ENCODE data around the gene WHRN.

The WHRN gene

DNA sequence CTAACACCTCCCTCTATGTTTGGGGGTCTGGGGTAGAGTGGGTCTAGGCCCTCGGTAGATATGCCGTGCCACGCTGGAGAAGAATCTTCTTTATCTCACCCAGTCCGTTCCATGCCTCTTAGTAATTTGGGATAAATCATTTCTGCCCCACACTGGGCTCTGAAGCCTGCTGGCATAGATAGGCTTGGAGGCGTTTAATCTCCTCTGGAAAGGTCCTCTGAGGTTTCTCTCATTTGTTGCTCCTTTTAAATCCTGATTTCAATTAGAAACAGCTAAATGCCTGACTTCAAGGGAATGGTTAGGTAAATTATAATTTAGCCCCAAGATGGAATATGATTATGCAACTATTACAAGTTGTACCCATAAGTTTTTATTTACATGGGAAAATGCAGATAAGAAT lies 59.7 kb downstream of the WHRN start:
- DNase-seq = peak; percentile 16

DNA sequence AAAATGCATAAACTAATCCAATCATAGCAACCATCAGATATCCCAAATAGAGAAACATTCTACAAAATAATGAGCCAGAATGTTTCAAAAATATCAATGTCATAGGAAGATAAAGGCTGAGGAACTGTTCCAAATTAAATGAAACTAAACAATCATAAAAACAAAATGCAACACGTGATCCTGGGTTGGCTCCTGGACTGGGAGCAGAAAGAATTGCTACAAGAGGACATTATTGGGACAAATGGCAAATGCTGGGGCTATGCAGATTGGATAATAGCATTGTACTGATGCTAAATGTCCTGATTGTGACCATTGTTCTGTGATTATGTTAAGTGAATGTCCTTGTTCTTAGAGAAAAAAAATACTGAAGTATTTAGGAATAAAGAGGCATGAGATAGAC lies 63.3 kb downstream of the WHRN start:
- no peak for DNase-seq

GRCh38 chr9:114437401-114437893 lies 67.8 kb downstream of the WHRN start:
- DNase-seq = no peak

- peak; percentile 26 for DNase-seq
These were observed 70.4 kb downstream of the WHRN start for GRCh38 chr9:114434878-114435311.

DNA sequence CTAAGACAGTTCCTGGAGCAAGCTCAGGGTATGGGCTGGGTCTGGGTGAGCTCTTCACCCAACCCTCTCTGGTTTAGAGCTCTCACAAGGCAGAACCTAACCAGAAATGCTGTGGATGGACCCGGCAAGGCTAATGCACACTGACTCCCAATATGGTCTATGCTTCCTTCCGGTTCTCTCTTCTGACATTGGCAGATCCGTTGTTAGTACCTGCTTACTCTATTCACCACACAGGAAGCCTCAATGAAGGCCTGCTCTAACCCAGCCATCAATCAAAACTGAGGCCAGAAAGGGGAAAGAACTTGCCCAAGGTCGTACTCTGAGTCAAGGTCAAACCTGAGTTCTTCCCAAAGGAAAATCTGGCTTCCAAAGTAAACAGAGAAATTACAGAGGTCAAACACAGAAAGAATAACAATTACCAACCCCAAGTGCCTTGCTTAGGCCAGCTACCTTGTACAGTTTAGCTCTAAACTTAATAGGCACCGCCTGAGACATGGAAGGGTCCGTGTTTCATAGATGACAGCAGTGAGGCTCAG lies 71.5 kb downstream of the WHRN start:
- no peak for DNase-seq

- DNase-seq = no peak
These were observed 72.2 kb downstream of the WHRN start for GRCh38 chr9:114433086-114433485.

DNA sequence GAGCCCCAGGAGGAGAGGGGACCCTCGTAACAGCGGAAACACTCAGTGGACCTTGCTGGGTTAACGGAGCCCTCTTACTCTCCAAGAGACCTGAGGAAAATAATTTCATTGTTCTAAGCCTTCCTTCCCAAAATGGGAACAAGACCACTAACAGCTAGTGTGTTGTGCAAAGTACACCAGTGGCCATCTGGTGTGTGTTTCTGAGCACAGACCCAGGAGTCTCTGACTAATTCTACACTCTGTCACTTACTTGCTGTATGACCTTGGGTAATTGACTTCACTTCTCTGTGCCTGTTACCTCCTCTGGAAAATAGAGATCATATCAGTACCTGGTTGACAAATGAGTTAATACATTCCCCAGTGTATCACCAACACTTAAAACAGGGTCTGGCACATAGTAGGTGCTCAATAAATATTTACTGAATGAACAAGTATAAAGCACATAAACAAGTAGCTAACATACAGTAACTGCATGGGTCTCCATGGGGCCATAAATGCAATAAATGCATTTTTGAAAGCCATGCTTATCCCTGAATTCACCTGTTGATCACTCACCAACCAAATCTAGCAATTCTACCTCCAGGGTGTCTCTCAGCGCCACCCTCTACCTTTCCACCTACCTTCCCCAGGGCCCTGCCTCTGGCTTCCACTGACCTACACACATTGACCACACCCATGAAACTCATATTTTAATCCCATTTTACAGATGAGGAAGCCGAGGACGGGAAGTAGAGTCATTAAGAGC lies 72.8 kb downstream of the WHRN start:
- no peak for DNase-seq

DNA sequence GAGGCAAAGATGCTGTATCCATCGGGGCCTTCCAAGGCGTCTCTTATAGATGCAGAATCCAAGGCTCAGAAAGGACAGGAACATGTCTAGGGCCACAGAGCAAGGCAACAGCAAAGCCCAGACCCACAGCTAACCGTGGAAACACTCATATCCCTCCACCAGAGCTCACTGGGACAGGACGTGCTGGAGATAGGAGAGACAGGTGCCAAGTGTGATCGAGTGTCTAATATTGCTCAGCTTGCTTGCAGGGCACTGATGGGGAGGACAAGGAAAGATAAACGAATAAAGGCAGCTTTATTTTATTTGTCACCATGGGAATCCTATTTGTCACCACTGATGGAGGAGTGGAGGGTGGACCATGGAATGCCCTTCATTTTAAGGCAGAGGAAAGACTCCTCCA lies 73.5 kb downstream of the WHRN start:
- no peak for DNase-seq

- DNase-seq = no peak
These were observed 74.3 kb downstream of the WHRN start for GRCh38 chr9:114431003-114431402.

DNA sequence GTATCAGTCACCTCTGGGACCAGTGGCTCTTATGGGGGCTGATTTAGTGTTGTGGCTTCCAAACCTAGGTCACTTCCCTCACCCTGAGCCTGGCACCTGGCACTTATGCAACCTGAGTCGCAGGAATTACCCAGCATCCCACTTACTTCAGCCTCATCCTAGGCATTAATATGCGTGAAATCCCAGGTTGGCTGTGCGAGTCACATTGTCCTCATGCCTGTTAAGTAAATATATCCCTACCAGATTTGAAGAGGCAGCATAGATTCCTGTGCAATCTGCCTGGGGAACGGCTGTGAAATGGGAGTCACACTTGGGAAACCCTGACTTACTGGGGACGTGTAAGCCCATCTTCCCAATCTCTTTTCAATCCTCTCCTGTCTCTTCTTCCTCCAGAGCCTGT lies 74.8 kb downstream of the WHRN start:
- no peak for DNase-seq

GRCh38 chr9:114429488-114429887 lies 75.8 kb downstream of the WHRN start:
- no peak for DNase-seq

DNA sequence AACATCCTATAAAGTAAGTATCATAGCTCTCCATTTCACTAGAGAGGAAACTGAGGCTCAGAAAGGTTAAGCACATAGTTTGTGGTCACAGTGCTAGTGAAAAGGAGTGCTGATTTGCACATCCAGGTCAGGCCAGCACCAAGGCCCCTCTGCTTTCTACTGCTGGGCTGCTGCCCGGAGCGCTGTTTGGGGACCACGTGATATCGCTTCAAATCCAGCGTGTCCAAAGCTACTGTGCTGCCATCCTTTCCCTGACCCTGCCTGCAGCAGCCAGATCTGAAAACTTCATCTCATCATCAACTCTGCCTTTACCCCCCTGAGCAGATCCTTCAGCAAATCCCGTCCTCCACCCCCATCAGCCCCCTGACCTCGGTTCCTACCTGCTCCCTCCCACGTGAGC lies 76.8 kb downstream of the WHRN start:
- DNase-seq = no peak

DNA sequence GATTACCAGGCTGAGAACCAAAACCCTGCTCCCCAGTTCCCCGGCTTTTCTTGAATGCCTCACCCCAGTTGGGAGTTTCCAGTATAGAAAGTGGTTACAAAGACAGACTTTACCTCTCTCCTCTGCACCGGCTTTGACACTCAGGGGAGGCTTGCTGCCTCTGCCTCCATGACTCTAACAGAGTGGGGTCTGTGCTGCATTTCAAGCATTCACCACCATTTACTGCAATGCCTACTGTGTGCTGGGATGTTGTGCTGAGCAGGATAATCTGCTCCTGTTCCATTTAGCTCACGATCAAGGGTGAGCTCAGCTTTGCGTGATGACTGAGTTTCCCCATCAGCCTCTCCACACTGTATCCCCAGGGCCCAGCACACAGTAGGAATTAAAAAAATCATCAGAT lies 77.6 kb downstream of the WHRN start:
- DNase-seq = no peak

DNA sequence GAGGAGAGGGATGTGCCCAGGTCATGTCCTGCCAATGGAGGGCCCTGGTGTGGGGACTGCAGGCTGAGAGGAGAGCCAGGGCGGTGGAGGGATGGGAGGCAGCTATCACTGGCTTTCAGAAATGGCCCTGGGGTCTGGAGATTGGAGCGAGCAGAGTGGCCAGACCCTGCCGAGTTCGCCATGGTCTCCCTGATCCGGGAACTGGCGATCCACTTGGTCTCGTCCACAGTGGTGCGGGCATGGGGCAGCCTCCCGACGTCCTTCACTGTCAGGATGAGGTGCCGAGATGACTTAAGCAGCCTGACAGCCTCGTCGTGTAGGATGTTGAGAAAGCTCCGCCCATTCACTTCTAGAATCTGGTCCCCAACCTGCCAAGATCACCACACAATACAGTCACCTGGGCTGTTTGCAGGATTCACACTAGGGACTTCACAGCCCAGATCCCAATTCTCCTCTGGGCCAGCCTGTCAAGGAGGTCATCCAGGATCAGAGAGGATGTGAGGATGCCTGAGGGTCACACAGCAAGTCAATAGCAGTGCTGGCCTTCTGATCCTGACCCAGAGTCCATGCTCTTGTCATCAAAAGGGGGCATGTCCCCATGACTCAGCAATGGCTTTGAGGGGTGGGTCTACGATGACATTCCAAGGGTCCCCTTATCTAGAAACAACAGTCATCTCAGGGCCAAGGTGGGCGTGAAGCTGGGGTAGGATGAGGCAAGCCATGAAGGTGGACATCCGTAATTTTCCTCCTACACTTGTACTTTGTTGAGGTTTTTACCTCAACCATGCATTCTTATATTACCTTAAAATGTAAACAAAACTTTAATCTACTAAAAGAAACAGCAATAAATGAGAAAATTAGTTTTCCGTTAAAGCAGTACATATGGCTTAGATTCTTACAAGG lies 79.0 kb downstream of the WHRN start:
- no peak for DNase-seq

DNA sequence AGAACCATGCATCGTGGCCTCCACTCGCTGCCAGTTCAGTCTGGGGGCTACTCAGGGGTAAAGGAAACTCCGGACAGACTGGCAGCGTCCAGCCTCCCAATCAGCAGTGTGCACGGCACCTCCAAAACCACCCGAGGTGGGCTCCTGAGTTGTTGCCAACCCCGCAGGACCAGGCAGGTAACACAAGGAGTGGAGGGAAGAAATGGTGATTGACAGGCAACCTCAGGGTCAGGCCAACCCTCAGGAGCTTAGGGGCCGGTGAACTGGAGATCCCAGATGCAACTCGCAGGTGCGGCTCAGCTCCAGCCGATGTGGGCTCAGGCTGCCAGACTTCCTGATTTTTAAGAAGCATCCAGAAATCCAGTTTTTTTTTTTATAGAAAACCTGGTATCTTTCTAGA lies 80.1 kb downstream of the WHRN start:
- no peak for DNase-seq

DNA sequence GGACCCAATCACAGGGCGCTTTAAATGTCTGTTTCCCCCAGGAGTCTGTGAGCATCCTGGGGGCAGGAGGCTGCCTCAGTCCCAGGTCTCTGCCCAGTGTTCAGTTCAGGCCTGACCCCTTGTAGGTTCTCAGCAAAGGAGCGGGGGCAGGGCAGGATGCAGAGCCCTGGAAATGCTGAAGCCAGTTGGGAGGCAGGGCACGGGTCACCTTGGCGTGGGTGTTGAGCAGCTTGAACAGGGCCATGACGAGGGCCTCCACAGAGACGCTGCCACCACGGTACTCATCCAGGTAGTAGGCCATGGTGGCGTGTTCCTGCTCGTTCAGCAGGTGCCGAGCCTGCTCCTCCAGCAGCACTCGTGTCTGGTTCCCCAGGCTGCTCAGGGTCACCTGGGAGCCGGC lies 81.1 kb downstream of the WHRN start:
- DNase-seq = no peak

- DNase-seq = no peak
These were observed 82.1 kb downstream of the WHRN start for GRCh38 chr9:114423181-114423580.

- no peak for DNase-seq
These were observed 84.1 kb downstream of the WHRN start for GRCh38 chr9:114421147-114421546.

- no peak for DNase-seq
These were observed 85.5 kb downstream of the WHRN start for GRCh38 chr9:114419796-114420195.

- DNase-seq = no peak
These were observed 87.2 kb downstream of the WHRN start for GRCh38 chr9:114418053-114418452.

DNA sequence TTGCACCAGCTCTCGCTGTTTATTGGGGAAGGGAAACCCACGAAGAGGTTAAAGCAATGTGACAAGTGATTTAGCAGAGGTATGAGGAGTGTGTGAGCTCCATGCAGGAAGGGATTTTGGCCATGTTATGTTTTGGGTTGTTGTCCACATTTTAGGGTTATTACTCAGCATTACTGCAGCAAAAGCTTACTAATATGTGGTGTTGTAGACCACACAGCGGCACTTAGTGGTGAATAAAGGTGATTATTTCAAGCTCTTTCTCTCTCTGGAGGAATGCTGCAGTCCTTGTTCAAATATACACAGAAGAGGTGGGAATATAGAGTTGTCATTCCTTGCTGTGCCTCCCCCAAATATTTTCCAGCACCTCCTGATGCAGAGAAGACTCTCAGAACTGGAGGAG lies 87.8 kb downstream of the WHRN start:
- DNase-seq = peak; percentile 13

- no peak for DNase-seq
These were observed 88.4 kb downstream of the WHRN start for GRCh38 chr9:114416906-114417305.

- DNase-seq = no peak
These were observed 89.0 kb downstream of the WHRN start for GRCh38 chr9:114416290-114416689.

- no peak for DNase-seq
These were observed 90.9 kb downstream of the WHRN start for GRCh38 chr9:114414346-114414745.

Data from OCI-M1 (cell line).